Body of pancreas (tissue), 4 donors: ENCODE data around the gene NBPF14. TPM values are rescaled to one million over a fixed set of nuclear protein-coding genes. Genes with fewer than 3 reads are reported as not detected.
"Not testable (repeated sequence)": the region's sequence is repeated elsewhere in the genome, so short reads cannot be mapped to it uniquely, and the experiment has no call there.

Source experiments
- ATAC-seq: fragments of 150-250 bp; one replicate; pipeline ENCODE4 v1.9.1; 2016
- DNase-seq, 4 donors: peaks; one replicate each; pipeline ENCODE4 v3.0.0-alpha.2; 2019
- H3K27ac ChIP-seq, 4 donors: fragments of 200-600 bp; sonication (generic); 1 replicate in 3 of 4; 2 replicates in 1 of 4; pipeline versions ENCODE4 v1.5.1 to v1.6.1; 2016 to 2019; ENCODE audit warnings: mild to moderate bottlenecking in 1 of 4, mixed read lengths in 1 of 4, moderate library complexity in 1 of 4
- H3K27me3 ChIP-seq, 2 donors: fragments of 200-600 bp; sonication (generic); one replicate each; pipeline ENCODE4 v1.6.0; 2016; ENCODE audit warnings: mild to moderate bottlenecking in 1 of 2
- H3K36me3 ChIP-seq, 2 donors: fragments of 200-600 bp; sonication (generic); replicated peaks in 1 of 2; 2 replicates each; pipeline ENCODE4 v1.5.1; 2016; ENCODE audit warnings: low read depth in 2 of 2; ENCODE audit not compliant: insufficient read depth in 1 of 2
- H3K4me1 ChIP-seq: fragments of 200-600 bp; sonication (generic); one replicate; pipeline ENCODE4 v1.6.0; 2016
- H3K4me3 ChIP-seq, 2 donors: fragments of 200-600 bp; sonication (generic); 1 replicate in 1 of 2; 2 replicates in 1 of 2; pipeline ENCODE4 v1.5.1; 2016 to 2019
- H3K9me3 ChIP-seq, 3 donors: fragments of 200-600 bp; sonication (generic); 1 replicate in 2 of 3; 2 replicates in 1 of 3; pipeline ENCODE4 v1.5.1; 2016
- CTCF ChIP-seq, 7 experiments: fragments of 450-650 bp in 4 of 7; fragments of 200-600 bp in 3 of 7; sonication (generic) in 3 of 7; IDR thresholded peaks; one replicate each; pipeline ENCODE4 v1.5.1; 2016 to 2019; ENCODE audit warnings: antibody characterized with exemption in 7 of 7
- POLR2A ChIP-seq, 3 donors: fragments of 450-650 bp; IDR thresholded peaks; one replicate each; pipeline ENCODE4 v1.6.1; 2016; ENCODE audit warnings: antibody characterized with exemption in 3 of 3, mild to moderate bottlenecking in 2 of 3
- WGBS, 2 donors: methylation state at CpG; one replicate each; pipeline ENCODE4 v1.1.5; 2017; 5-methylcytosine and 5-hydroxymethylcytosine counted together
- intact Hi-C: fragments of 100-400 bp; cut with DNase I; formaldehyde crosslinking; loops from one replicate; pipeline ENCODE4 v1.15.1; 2023
- small RNA-seq: library from RNA; depleted of rRNA; stranded (forward); fragments of <200 nt; gene quantifications from one replicate; pipeline ENCODE3, GENCODE V24; 2016
- total RNA-seq, 2 donors: library from RNA; depleted of rRNA; stranded (reverse); fragments of >200 nt; gene quantifications; one replicate each; pipeline ENCODE4 v1.1.0, GENCODE V29; 2016

NBPF14 gene
- total RNA-seq, 2 donors from 2014 or later, result 19.1 to 57.9 TPM

GRCh38 chr1:148523205-148524144 is 72.3 kb downstream of the NBPF14 start:
- H3K4me3 ChIP-seq, H3K27me3 ChIP-seq, intact Hi-C loops, H3K4me1 ChIP-seq, DNase-seq, H3K36me3 ChIP-seq, H3K9me3 ChIP-seq: not testable (repeated sequence)
- peak; percentile 6 for ATAC-seq
- TF ChIP-seq POLR2A (IDR thresholded peaks at IDR 0.05), result peak in 1 of 3 donors; percentile 4
- WGBS, 2 donors, result 19 to 24% methylated on average over 11 to 12 of the region's 35 CpGs
- peak overlapping the region in 2 of 4 donors; percentile 80 to 84 for H3K27ac ChIP-seq

DNA sequence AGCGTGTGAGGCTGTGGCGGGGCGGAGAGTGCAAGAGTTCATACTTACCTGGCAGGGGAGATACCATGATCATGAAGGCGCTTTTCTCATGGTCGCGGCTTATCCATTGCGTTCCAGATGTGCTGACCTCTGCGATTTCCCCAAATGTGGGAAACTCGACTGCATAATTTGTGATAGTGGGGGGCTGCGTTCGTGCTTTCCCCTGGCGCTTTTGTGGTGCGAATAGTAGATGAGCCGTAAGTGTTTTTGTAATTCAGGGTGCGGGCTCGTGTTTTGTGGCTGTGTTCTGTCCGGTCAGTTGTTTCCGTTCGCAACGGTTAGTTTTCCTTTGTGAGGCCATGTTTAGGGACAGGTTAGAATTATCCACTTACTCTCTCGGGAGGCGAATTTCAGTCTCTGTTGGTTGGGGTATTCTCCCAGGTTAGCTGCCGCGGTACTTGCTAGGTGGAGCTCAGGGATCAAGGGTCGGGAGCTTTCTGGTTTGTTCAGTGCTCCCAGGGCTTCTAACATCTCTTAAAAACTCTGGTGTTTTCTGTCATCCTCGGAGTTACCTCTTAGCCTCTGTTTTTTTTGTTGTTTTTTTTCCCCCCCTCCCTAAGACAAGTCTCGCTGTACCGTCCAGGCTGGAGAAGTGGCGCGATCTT is 73.1 kb downstream of the NBPF14 start:
- intact Hi-C loops, H3K4me3 ChIP-seq, H3K9me3 ChIP-seq, H3K36me3 ChIP-seq, H3K27me3 ChIP-seq, H3K4me1 ChIP-seq: not testable (repeated sequence)
- DNase-seq (peak; percentile 91 to 96 (median 92)), ATAC-seq (peak; percentile 87)
- TF ChIP-seq POLR2A (IDR thresholded peaks at IDR 0.05), result peak; percentile 97 to 100 (median 100)
- peak in 1 of 7 experiments; percentile 3 for TF ChIP-seq CTCF (IDR thresholded peaks at IDR 0.05)
- 0 to 1% methylated on average over 20 to 30 of the region's 30 CpGs for WGBS, 2 donors
- H3K27ac ChIP-seq, result peak overlapping the region; percentile 45 to 84 (median 71)

GRCh38 chr1:148522072-148522471 is 73.7 kb downstream of the NBPF14 start:
- 2 to 3% methylated on average over 17 to 18 of the region's 23 CpGs for WGBS, 2 donors
- H3K4me3 ChIP-seq, H3K36me3 ChIP-seq, H3K27me3 ChIP-seq, H3K9me3 ChIP-seq, intact Hi-C loops, H3K4me1 ChIP-seq: not testable (repeated sequence)
- ATAC-seq, result peak; percentile 81
- peak overlapping the region; percentile 45 to 80 (median 66) for H3K27ac ChIP-seq
- peak; percentile 86 to 93 (median 89) for DNase-seq

GRCh38 chr1:148514310-148514709 is 81.5 kb downstream of the NBPF14 start:
- H3K27ac ChIP-seq, intact Hi-C loops, DNase-seq, ATAC-seq, H3K4me3 ChIP-seq, H3K36me3 ChIP-seq, H3K27me3 ChIP-seq, H3K9me3 ChIP-seq, H3K4me1 ChIP-seq: not testable (repeated sequence)
- WGBS, 2 donors, result no CpG with 5 or more reads among the region's 3 CpGs

DNA sequence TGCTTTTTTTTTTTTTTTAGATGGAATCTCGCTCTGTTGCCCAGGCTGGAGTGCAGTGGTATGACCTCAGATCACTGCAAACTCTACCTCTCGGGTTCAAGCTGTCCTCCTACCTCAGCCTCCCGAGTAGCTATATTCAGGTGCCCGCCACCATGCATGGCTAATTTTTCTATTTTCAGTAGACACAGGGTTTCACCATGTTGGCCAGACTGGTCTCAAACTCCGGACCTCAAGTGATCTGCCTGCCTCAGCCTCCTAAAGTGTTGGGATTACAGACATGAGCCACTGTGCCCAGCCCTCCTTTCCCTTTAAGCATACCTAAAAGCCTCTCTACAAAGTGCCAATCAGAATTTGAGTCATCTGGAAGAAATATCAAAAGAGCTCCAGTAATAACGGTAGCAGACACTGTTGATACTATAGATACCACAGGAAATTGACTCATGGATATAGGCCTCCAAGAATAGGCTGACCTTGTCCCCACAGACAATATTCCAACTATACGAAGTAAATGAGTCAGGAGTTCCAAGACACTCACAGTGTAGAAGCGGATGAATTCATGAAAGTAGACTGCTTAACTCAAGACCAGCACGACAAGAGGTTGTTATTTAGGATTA is 83.1 kb downstream of the NBPF14 start:
- H3K27me3 ChIP-seq, H3K36me3 ChIP-seq, DNase-seq, ATAC-seq, H3K27ac ChIP-seq, H3K9me3 ChIP-seq, H3K4me1 ChIP-seq, intact Hi-C loops, H3K4me3 ChIP-seq: not testable (repeated sequence)
- 81 to 93% methylated on average over 7 to 8 of the region's 9 CpGs for WGBS, 2 donors

- H3K9me3 ChIP-seq, intact Hi-C loops, H3K27me3 ChIP-seq, H3K27ac ChIP-seq, DNase-seq, H3K4me3 ChIP-seq, H3K4me1 ChIP-seq, H3K36me3 ChIP-seq, ATAC-seq: not testable (repeated sequence)
Observed at GRCh38 chr1:148493933-148494332, 101.9 kb downstream of the NBPF14 start.

DNA sequence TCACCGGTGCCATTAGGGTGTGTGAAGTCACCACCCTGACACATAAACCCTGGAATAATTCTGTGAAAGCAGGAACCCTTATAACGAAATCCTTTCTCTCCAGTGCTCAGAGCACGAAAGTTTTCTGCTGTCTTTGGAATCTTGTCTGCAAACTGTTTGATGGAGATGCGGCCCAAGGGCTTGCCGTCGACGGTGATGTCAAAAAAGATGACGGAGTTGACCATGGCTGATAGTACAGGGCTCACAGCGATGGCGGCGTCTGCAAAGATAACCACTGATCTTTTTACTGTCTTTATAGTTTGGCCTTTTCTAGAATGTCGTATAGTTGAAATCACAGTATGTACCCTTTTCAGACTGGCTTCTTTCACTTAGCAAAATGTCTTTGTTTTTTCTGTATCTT is 112.8 kb downstream of the NBPF14 start, which contains the start of gene PPIAL4G:
Gene PPIAL4G (minus strand): TSS at position 274 of the 400 bp plus-strand sequence. CDS start 50 bp downstream, at position 224.
- H3K4me3 ChIP-seq, H3K9me3 ChIP-seq, intact Hi-C loops, DNase-seq, H3K27ac ChIP-seq, H3K4me1 ChIP-seq, H3K36me3 ChIP-seq, H3K27me3 ChIP-seq, ATAC-seq: not testable (repeated sequence)
- WGBS, 2 donors, result 78 to 86% methylated on average over 11 to 12 of the region's 12 CpGs

Small RNA genes within 50 kb of the gene (small RNA-seq; reads per million reads assigned to genes)
- gene RF00003, result not detected

Other genes with a start within 250 kb of the NBPF14 start
- not detected for gene PPIAL4G, start 112.7 kb downstream of the NBPF14 start, total RNA-seq
- 10 to 100 TPM; 10.9 to 42.5 TPM for gene NUDT4B, start 152.8 kb upstream of the NBPF14 start, total RNA-seq
- gene PDE4DIP, start 248.4 kb upstream of the NBPF14 start, total RNA-seq, result 10 to 100 TPM; 36.6 to 49.8 TPM